SH-SY5Y (cell line): ENCODE results near the gene TOB1.

Experiments
- GATA2 ChIP-seq: IDR thresholded peaks from 2 replicates; pipeline ENCODE4 v1.6.1; 2011; ENCODE audit warnings: mild to moderate bottlenecking, low read depth, low read length
- GATA3 ChIP-seq: IDR thresholded peaks from 2 replicates; pipeline ENCODE4 v1.6.1; 2011; ENCODE audit warnings: low read depth, mild to moderate bottlenecking, low read length, moderate library complexity

Gene TOB1

GRCh38 chr17:50837980-50838954, 27.9 kb downstream of the TOB1 start:
- TF ChIP-seq GATA3 (no peak), GATA2 (no peak)

- TF ChIP-seq GATA2 (no peak), GATA3 (no peak)
These were observed 28.7 kb downstream of the TOB1 start for GRCh38 chr17:50837286-50837979.

- TF ChIP-seq GATA2 (no peak), GATA3 (no peak)
These were observed 29.3 kb downstream of the TOB1 start for GRCh38 chr17:50836826-50837225.

- TF ChIP-seq GATA2: no peak
- TF ChIP-seq GATA3: no peak
These were observed 30.6 kb downstream of the TOB1 start, which contains the start of gene WFIKKN2 for GRCh38 chr17:50835301-50836234. WFIKKN2 (plus strand) TSS chr17:50835586; CDS start chr17:50835938, 352 bp downstream.

- TF ChIP-seq GATA2 (no peak), GATA3 (no peak)
These were observed 31.5 kb downstream of the TOB1 start for GRCh38 chr17:50834429-50835300.

- TF ChIP-seq GATA2 (0 out of 2 replicates have a peak, but pooled peaks have one; percentile 50), GATA3 (no peak)
These were observed 32.4 kb downstream of the TOB1 start for GRCh38 chr17:50833510-50834428.

GRCh38 chr17:50832864-50833381, 33.2 kb downstream of the TOB1 start:
- TF ChIP-seq GATA2 (no peak), GATA3 (no peak)

GRCh38 chr17:50832267-50832863, 33.8 kb downstream of the TOB1 start:
- TF ChIP-seq GATA3 (no peak), GATA2 (no peak)

GRCh38 chr17:50831471-50831928, 34.7 kb downstream of the TOB1 start:
- TF ChIP-seq GATA2: no peak
- no peak for TF ChIP-seq GATA3

GRCh38 chr17:50830994-50831393, 35.2 kb downstream of the TOB1 start:
- TF ChIP-seq GATA3 (no peak), GATA2 (no peak)

GRCh38 chr17:50830352-50830751, 35.8 kb downstream of the TOB1 start:
- TF ChIP-seq GATA3 (no peak), GATA2 (no peak)

GRCh38 chr17:50829332-50829731, 36.8 kb downstream of the TOB1 start:
- TF ChIP-seq GATA3: no peak
- TF ChIP-seq GATA2: no peak
